Stimulated activated CD4-positive, alpha-beta T cell treated with anti-CD3 and anti-CD28 coated beads, Interleukin-1b, Interleukin-23, amount 100 ng/mL, for 4 hours (primary cell): Measurements from ENCODE around the gene PPIL1.
"Not testable (repeated sequence)": the region's sequence is repeated elsewhere in the genome, so short reads cannot be mapped to it uniquely, and the experiment has no call there.

Experiments used
- DNase-seq, 2 donors: peaks; one replicate each; pipeline ENCODE4 v3.0.0-alpha.2; 2020; ENCODE audit warnings: low read depth in 2 of 2

The PPIL1 gene

DNA sequence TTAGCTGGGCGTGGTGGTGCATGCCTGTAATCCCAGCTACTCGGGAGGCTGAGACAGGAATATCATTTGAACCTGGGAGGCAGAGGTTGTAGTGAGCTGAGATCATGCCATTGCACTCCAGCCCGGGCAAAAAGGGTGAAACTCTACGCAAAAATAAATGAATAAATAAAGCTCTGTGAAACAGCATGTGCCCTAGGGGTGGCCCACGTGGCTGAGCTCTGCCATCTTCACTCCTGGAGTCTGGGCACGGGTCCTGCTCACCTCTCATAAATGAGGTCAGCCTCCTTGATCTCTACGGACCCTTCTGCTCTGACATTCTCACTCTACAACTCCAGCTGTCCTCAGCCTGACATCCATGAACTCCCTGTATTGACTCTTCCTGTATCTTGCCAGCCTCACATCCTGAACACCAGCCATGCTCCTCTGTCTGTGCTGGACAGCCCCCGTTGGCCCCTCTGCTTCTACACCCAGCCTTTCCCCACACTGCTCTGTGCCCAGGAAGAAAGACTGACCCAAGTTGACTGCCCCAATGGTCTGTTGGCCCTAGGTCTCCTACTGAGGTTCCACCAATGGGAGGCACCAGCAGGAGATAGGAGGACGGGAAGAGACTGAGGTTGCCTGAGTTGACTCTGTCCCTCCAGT lies 57.3 kb downstream of the PPIL1 start:
- no peak for DNase-seq

DNA sequence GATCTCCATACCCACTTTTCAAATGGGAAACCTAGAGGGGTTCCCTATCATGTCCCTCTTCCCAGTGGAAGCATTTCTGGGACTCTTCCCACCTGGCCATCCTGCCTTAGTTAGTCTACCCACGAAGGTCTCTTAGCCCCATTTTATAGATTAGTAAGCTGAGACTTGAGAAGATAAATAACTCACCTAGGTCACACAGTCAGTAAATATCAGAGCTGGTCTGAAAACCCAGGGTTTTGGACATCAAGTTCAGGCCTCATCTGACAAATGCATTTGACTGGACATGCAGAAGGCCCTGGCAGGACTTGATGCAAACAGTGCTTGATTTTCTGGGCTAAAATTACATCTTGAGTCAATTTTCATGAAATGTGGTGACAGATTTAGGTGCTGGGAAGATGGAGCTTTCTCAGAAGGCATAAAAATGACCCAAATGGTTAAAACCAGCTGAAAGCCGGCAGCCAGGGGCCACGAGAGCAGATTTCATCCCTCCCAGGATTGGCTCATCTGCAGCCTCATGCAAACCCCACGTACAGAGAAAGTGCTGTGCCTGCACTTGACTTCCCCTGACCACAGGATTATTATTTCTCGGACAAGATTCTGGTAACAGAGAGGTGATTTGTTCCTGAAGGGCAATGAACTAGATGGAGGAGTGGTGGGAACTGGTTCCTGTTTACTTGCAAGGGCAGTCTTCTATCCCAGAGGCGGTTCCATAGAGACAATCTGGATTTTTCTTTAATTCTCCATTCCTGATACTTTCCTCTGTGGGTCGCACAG lies 58.5 kb downstream of the PPIL1 start:
- no peak for DNase-seq

DNA sequence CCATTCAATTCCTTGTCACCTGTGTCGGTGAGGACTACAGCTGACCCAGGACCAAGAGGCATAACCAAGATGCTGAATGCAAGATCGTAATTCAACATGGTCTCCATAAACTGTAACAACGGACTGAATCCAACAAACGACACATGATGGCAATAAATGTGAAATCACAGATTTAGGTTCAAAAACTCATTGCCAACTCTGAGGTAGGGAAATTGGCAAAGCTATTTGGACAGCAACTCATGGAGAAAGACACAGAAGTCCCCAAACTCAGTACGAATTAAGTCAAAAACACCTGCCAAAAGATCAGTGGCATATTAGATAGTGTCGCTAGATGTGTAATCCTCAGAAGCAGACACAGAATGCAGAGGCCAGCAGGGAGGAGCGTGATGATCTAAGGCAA lies 60.4 kb downstream of the PPIL1 start:
- DNase-seq, result no peak

DNA sequence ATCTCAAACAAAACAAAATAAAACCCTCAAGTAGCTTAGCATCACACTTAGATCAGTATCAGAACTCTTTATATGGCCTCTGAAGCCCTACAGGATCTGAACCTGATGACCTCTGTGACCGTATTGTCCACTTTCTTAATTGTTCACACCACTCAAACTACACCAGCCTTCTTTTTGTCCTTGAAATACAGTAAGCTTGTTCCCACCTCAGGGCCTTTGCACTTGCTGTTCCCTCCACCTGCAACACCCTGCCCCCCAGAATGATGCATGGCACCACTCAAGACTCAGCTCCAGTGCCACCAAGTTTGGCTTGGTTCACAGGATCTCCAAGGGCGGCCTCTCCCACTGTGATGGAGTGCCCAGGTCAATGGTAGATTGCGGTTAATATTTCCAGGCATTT lies 61.1 kb downstream of the PPIL1 start:
- DNase-seq, result no peak

DNA sequence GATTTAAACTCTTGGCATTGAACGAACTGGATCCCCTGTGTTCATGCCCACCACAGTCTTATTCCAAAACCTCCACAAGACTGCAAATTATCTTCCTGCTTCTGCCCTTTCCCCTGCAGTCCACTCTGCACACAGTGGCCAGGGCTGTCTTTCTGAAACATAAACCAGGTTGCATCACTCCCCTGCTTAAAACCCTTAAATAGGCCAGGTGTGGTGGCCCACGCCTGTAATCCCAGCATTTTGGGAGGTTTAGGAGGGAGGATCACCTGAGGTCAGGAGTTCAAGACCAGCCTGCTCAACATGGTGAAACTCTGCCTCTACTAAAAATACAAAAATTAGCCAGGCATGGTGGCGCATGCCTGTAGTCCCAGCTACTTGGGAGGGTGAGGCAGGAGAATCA lies 61.6 kb downstream of the PPIL1 start:
- not testable (repeated sequence) for DNase-seq

DNA sequence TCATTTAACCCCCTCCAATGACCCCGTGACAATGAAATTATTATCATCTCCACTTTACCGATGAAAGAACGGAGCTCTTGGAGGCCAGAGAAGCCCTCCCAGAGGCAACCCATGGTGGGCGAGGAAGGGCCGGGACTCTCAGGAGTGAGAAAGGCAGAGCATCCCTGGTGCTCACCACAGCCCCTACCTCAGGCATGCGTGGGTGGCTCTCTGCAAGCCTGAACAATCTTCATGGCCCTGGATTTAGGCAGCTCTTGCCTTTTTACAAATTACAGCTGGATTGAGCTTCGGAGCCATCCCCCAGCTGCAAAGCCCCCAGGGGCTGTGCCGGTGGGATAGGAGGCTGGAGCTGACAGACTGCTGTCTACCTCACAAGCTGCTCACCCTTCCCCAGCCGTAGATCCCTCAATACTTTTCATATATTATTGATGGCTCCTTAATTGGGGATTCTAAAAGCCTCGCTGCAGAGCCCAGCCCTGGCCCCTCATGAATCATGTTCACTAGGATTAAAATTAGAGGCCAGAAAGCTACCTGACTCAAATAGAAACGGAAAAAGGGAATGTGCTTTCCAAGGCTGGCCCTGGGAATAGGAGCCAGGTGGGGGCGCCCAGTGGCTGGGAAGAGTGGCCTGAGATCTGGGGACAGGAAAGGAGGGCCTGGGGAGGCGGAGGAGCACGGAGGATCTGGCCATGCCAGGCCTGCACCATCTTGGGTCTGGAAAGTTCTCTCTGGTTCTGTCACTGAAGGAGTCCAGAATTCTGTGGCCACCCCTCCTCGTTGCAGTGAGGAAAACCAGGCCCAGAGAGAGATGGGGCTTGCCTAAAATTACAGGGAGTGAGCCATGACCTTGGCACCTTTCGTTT lies 64.4 kb downstream of the PPIL1 start:
- DNase-seq, result no peak

DNA sequence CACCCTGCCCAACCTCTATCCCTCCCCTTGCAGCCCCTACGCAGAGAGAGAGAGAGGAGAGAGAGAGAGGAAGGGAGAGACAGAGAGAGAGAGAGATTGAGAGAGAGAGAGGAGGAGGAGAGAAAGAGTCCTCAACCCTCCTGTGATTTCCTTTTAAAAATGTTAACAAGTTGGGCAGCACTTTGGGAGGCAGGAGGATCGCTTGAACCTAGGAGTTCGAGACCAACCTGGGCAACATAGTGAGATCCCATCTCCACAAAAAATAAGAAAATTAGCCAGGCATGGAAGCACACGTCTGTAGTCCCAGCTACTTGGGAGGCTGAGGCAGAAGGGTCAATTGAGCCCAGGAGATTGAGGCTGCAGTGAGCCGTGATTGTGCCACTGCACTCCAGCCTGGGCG lies 65.4 kb downstream of the PPIL1 start:
- no peak for DNase-seq

DNA sequence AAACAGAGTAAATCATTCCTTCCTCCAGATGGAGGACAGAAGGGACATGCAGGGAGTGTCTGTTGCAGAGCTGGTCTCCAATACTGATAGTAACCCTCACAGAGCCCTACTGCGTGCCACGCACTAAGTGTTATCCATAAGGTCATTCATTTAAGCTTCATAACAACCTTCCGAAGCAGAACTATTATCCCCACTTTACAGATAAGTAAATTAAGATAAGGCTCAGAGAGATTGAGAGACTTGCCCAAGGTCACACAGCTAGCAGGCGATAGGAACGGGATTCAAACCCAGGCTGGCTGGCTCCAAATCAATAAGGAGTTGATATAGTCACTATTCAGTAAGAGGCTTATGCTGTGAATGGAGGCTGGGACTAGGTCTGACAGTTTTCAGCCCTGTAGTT lies 66.0 kb downstream of the PPIL1 start:
- DNase-seq, result no peak

DNA sequence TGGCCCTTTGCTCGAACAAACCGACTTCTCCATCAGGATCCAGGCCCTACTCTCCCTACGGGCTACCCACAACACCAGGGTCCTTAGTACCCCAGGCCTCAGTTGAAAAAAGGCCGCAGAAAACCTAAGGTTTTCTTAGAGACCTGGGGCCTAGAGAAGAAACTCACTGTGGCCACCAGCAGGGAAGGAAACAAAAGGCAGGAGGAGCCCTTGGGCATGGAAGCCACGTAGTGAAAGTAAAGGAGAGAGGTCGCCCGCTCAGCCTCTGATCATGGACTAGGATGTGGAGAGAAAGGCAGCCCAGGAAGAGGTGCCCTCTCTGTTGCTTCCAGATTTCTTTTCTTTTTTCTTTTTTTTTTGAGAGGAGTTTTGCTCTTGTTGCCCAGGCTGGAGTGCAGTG lies 66.9 kb downstream of the PPIL1 start:
- DNase-seq, result no peak

DNA sequence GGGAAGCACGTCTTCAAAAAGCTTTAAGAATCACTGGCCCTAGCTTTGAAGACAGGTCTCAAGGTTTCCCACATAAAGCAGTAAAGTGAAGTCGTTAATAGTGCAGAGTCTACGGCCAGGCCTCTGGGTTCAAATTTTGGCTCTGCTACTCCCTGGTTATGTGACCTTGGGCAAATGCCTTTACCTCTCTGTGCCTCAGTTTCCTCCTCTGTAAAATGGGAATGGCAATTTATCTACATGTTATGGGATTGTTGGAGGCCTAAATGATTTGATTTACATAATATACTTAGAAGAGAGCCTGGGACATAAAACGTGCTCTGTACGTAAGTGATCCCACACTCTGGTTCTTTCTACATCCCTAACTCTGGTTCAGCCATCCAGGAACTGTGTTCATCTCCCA lies 67.5 kb downstream of the PPIL1 start:
- DNase-seq, result no peak

DNA sequence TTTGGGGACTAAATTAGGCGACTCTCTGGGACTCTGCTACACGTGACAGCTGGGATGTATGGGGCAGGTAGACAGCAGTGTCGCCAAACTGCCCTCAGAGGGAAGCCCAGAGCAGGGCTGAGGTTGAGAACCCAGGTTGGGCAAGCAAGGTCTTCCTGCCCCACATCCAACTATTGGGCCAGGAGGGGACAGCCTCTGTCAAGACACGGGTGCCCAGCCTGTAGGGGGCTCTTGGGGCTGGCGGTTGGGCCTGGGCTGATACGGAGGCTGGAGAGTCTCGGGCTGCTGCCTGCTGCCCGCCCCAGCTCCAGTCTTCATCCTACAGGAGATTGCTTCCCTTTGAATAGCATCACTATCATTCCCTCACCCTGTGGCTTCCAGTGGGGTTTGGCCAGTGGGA lies 68.7 kb downstream of the PPIL1 start:
- no peak for DNase-seq

DNA sequence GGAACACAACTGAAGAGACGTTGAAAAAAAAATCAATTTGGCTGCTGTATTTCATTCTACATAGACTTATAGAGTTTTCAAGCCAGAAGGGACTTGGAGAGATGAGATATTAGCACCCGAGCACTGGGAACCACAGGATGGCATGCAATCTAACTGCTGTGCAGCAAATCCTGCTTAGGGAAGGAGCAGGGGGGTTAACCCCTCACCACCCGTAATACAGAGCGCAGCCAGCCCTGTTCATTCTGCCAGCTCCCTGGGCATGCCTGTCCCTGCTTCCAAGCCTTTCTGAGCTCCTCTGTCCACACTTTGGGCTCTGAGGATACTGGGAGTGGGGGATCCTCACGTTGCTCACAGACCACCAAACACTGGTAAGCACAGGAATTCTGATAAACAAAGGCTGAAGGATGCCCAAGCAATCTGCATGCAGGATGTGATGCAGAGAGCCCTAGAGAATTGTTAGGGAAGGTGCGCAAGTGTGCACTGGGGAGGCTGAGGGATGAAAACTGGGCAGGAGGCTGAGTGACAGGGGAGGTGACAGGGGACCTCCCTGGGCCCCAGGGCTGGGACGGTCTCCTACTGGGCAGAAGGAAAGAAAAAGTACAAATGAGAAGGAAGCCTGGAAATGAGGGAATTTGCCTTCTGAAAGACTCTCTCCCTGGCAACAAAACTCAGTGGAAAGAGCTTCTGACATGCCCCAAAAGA lies 69.4 kb downstream of the PPIL1 start:
- DNase-seq, result no peak
